Measurements from ENCODE around the gene R3HDM4.
"Not testable (repeated sequence)": the region's sequence is repeated elsewhere in the genome, so short reads cannot be mapped to it uniquely, and the experiment has no call there.

Gene R3HDM4

GRCh38 chr19:849195-849594 lies 63.8 kb downstream of the R3HDM4 start:
- not testable (repeated sequence) for H3K27ac Mint-ChIP-seq; DNase-seq; ATAC-seq; H3K4me1 Mint-ChIP-seq; H3K9me3 Mint-ChIP-seq; H3K4me3 Mint-ChIP-seq; H3K36me3 Mint-ChIP-seq (ENCODE audit: low read depth)
- H3K27me3 Mint-ChIP-seq: peaks cover 48% of the 10 kb centered on the region

- Mint-ChIP-seq H3K4me1 (peaks cover 3% of the 10 kb centered on the region), H3K36me3 (ENCODE audit: low read depth) (no peaks in the 10 kb centered on the region), H3K27ac (no peak overlapping the region), H3K9me3 (no peaks in the 10 kb centered on the region), H3K27me3 (peaks cover 50% of the 10 kb centered on the region), H3K4me3 (no peak overlapping the region)
- ATAC-seq: no peak
- DNase-seq: no peak
These were observed 64.6 kb downstream of the R3HDM4 start for GRCh38 chr19:848386-848921.
